Activated gamma-delta T cell treated with Interleukin-2 at 50 U/mL for 16 hours (primary cell): ENCODE data around the gene GRIP1.
"Not testable (repeated sequence)": the region's sequence is repeated elsewhere in the genome, so short reads cannot be mapped to it uniquely, and the experiment has no call there.

Experiments used
- DNase-seq: peaks from one replicate; pipeline ENCODE4 v3.0.0-alpha.2; 2020

GRIP1 gene

DNA sequence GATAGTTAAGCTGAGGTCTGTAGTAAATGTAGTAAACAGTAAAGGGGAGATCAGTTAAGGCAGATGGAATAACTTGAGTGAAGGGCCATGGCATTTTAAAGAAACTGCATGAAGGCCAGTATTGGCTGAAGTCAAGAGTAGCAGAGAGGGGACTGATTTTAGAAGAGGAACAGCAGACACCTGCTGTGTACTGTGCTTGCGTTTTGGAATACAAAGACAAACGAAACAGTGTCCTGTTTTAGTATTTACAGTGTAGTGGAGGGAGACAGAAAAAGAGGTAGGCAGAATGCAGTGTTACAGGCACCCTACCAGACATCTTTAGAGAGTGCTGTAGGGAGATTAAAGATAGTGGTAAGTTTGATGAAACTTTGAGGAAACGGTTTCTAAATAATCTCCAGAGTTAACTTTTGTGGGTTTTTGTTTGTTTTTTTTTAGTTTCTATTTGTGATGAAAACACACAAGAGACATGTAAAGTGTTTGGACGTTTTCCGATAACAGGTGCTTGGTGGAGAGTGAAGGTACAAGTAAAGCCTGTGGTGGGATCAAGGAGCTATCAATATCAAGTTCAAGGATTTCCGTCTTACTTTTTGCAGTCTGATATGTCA is 374.5 kb downstream of the GRIP1 start:
- DNase-seq, result no peak

DNA sequence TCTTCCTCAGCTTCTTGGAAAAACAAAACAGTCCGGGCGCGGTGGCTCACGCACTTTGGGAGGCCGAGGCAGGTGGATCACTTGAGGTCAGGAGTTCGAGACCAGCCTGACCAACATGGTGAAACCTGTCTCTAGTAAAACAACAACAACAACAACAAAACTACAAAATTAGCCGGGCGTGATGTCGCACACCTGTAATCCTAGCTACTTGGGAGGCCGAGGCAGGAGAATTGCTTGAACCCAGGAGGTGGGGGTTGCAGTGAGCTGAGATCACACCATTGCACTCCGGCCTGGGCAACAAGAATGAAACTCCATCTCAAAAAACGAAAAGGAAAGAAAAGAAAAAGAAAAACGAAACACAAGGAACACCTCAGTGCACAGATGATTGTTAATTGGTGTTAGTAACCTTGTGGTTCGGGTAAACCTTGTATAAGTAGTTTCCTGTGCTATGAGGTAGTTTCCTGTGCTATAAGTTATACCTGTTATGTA is 375.5 kb downstream of the GRIP1 start:
- DNase-seq, result not testable (repeated sequence)

DNA sequence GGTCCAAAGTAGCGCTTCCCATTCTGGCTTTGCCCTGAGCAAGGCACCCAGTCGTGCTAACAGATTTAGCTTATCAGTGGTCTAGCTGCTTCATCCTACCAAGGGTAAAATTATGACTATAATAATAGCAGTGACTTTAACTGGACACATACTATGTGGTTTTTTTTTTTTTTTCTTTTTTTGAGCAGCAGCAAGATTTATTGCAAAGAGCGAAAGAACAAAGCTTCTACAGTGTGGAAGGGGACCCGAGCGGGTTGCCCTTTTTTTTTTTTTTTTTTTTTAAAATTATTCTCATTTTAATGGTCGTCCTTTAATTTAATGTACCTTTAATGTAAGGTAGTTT is 376.1 kb downstream of the GRIP1 start:
- DNase-seq, result no peak

DNA sequence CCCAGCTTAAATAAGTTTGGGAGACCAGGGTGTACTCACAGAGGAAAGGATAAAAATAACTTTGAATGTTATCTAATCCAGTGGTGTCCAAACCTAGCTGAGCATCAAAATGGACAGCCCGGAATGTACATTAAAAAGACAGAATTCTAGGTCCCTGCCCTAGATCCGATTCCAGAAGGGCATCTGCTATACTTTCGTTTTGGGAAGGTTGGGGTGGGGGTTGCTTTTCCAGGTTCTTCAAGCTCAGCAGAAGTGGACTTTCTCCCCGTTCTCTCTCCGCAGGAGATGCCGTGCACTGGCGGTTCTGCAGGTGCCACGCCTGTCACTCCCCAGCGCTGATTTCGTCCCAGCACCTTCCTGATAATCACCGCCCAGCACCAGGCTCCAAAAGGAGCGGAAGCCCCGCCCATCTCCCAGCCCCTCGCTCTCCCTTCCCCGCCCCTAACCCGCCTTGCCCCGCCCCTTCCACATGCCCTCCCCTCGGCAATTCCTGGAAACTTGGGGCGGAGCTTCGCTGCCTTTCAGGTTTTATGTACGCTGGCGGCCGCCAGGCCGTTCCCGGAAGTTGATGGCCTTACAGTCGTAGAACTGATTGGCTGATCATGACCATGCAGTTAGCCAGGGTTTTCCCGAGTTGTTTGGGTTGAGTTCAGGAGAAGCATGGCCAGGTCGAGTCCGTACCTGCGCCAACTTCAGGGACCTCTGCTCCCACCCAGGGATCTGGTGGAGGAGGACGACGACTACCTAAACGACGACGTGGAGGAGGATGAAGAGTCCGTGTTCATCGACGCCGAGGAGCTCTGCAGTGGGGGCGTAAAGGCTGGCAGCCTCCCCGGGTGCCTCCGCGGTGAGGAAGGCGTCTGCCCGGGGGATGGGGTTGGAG is 376.7 kb downstream of the GRIP1 start, which contains the start of gene HELB:
Gene HELB, plus strand, starts transcription at position 550 of the 883 bp plus-strand sequence. Its CDS starts 111 bp downstream, at position 661.
- peak; percentile 94 for DNase-seq

DNA sequence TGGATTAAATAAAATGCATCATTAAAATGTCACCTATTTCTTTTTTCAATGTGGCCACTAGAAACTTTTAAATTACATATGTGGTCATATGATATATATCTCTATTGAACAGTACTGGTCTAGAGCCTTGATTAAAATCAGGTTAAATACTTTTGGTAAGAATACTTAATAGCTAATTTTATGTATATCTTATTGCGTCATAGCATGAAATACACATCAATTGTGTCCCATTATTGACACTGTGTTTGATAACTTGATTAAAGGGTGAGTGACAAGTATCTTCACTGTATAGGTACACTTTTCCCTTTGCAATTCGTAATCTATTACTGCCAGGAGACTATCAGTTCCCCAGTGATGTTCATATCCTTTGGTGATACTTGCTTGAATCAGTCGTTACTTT is 381.0 kb downstream of the GRIP1 start:
- DNase-seq, result no peak
